ENCODE results near the gene TBK1.

Gene TBK1

GRCh38 chr12:64427988-64428387 is 23.9 kb upstream of the TBK1 start:
- ATAC-seq (ENCODE audit: insufficient read depth, low read depth) (no peak), DNase-seq (no peak)
- Histone ChIP-seq H3K36me3 (ENCODE audit: insufficient read depth, low read length) (peaks cover 99% of the 10 kb centered on the region), H3K9me3 (ENCODE audit: insufficient read depth, low read length, severe bottlenecking) (no peaks in the 10 kb centered on the region), H2AFZ (ENCODE audit: low read depth, low read length) (no peak overlapping the region), H3K79me2 (ENCODE audit: insufficient read depth, low read length) (peaks cover 6% of the 10 kb centered on the region), H3K9ac (ENCODE audit: low read depth, low read length) (no peak overlapping the region), H3K27ac (ENCODE audit: low read length) (no peak overlapping the region), H3K4me3 (ENCODE audit: low read depth in 1 of 2, low read length in 2 of 2) (no peak overlapping the region), H3K27me3 (ENCODE audit: insufficient read depth, low read length, poor library complexity) (no peaks in the 10 kb centered on the region), H3K4me2 (ENCODE audit: insufficient read depth, low read length) (no peak overlapping the region), H4K20me1 (ENCODE audit: insufficient read depth, low read length) (no peaks in the 10 kb centered on the region; the same call in 1 of the 2 replicates), H3K4me1 (ENCODE audit: insufficient read depth, low read length) (no peaks in the 10 kb centered on the region)
- no peak for TF ChIP-seq EZH2 (IDR thresholded peaks at IDR 0.05; ENCODE audit: borderline replicate concordance, low read depth, low read length, severe bottlenecking)
- TF ChIP-seq, protein P1, sequence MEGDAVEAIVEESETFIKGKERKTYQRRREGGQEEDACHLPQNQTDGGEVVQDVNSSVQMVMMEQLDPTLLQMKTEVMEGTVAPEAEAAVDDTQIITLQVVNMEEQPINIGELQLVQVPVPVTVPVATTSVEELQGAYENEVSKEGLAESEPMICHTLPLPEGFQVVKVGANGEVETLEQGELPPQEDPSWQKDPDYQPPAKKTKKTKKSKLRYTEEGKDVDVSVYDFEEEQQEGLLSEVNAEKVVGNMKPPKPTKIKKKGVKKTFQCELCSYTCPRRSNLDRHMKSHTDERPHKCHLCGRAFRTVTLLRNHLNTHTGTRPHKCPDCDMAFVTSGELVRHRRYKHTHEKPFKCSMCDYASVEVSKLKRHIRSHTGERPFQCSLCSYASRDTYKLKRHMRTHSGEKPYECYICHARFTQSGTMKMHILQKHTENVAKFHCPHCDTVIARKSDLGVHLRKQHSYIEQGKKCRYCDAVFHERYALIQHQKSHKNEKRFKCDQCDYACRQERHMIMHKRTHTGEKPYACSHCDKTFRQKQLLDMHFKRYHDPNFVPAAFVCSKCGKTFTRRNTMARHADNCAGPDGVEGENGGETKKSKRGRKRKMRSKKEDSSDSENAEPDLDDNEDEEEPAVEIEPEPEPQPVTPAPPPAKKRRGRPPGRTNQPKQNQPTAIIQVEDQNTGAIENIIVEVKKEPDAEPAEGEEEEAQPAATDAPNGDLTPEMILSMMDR (IDR thresholded peaks at IDR 0.05; ENCODE audit: borderline replicate concordance, extremely low read depth, low read length, poor library complexity, severe bottlenecking) = no peak

- H3K4me3 ChIP-seq (ENCODE audit: low read depth in 1 of 2, low read length in 2 of 2) = no peak overlapping the region
- H3K9me3 ChIP-seq (ENCODE audit: insufficient read depth, low read length, severe bottlenecking) = no peaks in the 10 kb centered on the region
- no peak overlapping the region for H3K9ac ChIP-seq (ENCODE audit: low read depth, low read length)
- no peaks in the 10 kb centered on the region for H3K27me3 ChIP-seq (ENCODE audit: insufficient read depth, low read length, poor library complexity)
- no peak for DNase-seq
- no peaks in the 10 kb centered on the region for H3K4me1 ChIP-seq (ENCODE audit: insufficient read depth, low read length)
- TF ChIP-seq, protein P1 (IDR thresholded peaks at IDR 0.05; ENCODE audit: borderline replicate concordance, extremely low read depth, low read length, poor library complexity, severe bottlenecking) = no peak
- no peak for TF ChIP-seq EZH2 (IDR thresholded peaks at IDR 0.05; ENCODE audit: borderline replicate concordance, low read depth, low read length, severe bottlenecking)
- H3K36me3 ChIP-seq (ENCODE audit: insufficient read depth, low read length) = peaks cover 100% of the 10 kb centered on the region
- peaks cover 9% of the 10 kb centered on the region for H3K79me2 ChIP-seq (ENCODE audit: insufficient read depth, low read length)
- no peak for ATAC-seq (ENCODE audit: insufficient read depth, low read depth)
- no peak overlapping the region for H2AFZ ChIP-seq (ENCODE audit: low read depth, low read length)
- H3K27ac ChIP-seq (ENCODE audit: low read length) = no peak overlapping the region
- H4K20me1 ChIP-seq (ENCODE audit: insufficient read depth, low read length) = no peaks in the 10 kb centered on the region; the same call in 1 of the 2 replicates
- no peak overlapping the region for H3K4me2 ChIP-seq (ENCODE audit: insufficient read depth, low read length)
Measured at GRCh38 chr12:64428956-64429355, 23.0 kb upstream of the TBK1 start.

DNA sequence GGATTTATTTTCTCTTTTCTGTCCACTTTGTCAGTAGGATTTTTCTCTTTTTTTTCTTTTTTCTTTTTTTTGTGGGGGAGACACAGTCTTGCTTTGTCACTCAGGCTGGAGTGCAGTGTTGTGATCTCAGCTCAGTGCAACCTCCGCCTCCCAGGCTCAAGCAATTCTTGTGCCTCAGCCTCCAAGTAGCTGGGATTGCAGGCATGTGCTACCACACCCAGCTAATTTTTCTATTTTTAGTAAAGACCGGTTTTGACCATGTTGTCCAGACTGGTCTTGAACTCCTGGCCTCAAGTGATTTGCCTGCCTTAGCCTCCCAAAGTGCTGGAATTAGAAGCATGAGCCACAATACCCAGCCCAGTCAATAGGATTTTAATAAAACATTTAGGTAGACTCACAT is 21.0 kb upstream of the TBK1 start:
- Histone ChIP-seq H3K4me2 (ENCODE audit: insufficient read depth, low read length) (no peak overlapping the region), H3K9me3 (ENCODE audit: insufficient read depth, low read length, severe bottlenecking) (no peaks in the 10 kb centered on the region), H3K27me3 (ENCODE audit: insufficient read depth, low read length, poor library complexity) (no peaks in the 10 kb centered on the region), H2AFZ (ENCODE audit: low read depth, low read length) (no peak overlapping the region), H3K4me1 (ENCODE audit: insufficient read depth, low read length) (no peaks in the 10 kb centered on the region), H3K9ac (ENCODE audit: low read depth, low read length) (no peak overlapping the region), H3K36me3 (ENCODE audit: insufficient read depth, low read length) (peaks cover 99% of the 10 kb centered on the region), H3K4me3 (ENCODE audit: low read depth in 1 of 2, low read length in 2 of 2) (no peak overlapping the region), H3K79me2 (ENCODE audit: insufficient read depth, low read length) (peaks cover 9% of the 10 kb centered on the region), H4K20me1 (ENCODE audit: insufficient read depth, low read length) (no peaks in the 10 kb centered on the region; the same call in 1 of the 2 replicates), H3K27ac (ENCODE audit: low read length) (no peak overlapping the region)
- DNase-seq (no peak), ATAC-seq (ENCODE audit: insufficient read depth, low read depth) (no peak)
- TF ChIP-seq, protein P1 (IDR thresholded peaks at IDR 0.05; ENCODE audit: borderline replicate concordance, extremely low read depth, low read length, poor library complexity, severe bottlenecking) = no peak
- TF ChIP-seq EZH2 (IDR thresholded peaks at IDR 0.05; ENCODE audit: borderline replicate concordance, low read depth, low read length, severe bottlenecking) = no peak

DNA sequence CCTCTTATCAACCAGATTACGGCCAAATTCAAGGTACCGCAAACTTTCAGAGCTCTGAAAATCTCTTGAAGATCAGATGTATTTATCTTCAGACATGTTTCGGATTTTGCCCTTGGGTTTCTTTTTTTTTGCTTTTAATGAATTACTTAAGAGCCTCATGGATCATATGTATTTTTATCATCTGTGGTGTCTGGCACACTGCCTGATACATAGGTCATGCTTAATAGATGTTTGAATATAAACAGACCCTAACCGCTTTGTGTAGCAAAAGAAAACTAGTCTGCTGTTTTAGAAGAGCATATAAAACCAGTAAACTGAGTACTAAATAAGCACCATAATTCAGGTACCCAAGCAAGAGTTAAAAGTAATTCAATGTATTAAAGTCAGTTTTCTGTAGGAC is 20.1 kb upstream of the TBK1 start:
- Histone ChIP-seq H3K9ac (ENCODE audit: low read depth, low read length) (no peak overlapping the region), H3K4me3 (ENCODE audit: low read depth in 1 of 2, low read length in 2 of 2) (no peak overlapping the region), H3K36me3 (ENCODE audit: insufficient read depth, low read length) (peaks cover 99% of the 10 kb centered on the region), H3K79me2 (ENCODE audit: insufficient read depth, low read length) (peaks cover 9% of the 10 kb centered on the region), H3K9me3 (ENCODE audit: insufficient read depth, low read length, severe bottlenecking) (no peaks in the 10 kb centered on the region), H4K20me1 (ENCODE audit: insufficient read depth, low read length) (no peaks in the 10 kb centered on the region; the same call in 1 of the 2 replicates), H3K4me1 (ENCODE audit: insufficient read depth, low read length) (no peaks in the 10 kb centered on the region), H2AFZ (ENCODE audit: low read depth, low read length) (no peak overlapping the region), H3K27me3 (ENCODE audit: insufficient read depth, low read length, poor library complexity) (no peaks in the 10 kb centered on the region), H3K4me2 (ENCODE audit: insufficient read depth, low read length) (no peak overlapping the region), H3K27ac (ENCODE audit: low read length) (no peak overlapping the region)
- TF ChIP-seq EZH2 (IDR thresholded peaks at IDR 0.05; ENCODE audit: borderline replicate concordance, low read depth, low read length, severe bottlenecking) = no peak
- DNase-seq = no peak
- ATAC-seq (ENCODE audit: insufficient read depth, low read depth) = no peak
